Measurements from ENCODE around the gene ARHGAP44. TPM values are rescaled to one million over a fixed set of nuclear protein-coding genes. Genes with fewer than 3 reads are reported as not detected.
A peak's percentile ranks its signal among the peaks of the same experiment; 100 is the strongest.

Gene ARHGAP44
- total and polyA plus RNA-seq, 2 of the 13 experiments (the other 11 are each of a cell fraction or from before 2014, with no cell fraction given), result 0.79 to 3.1 TPM

- TF ChIP-seq ZNF234 (CRISPR knock-in tag; conservative IDR thresholded peaks at IDR 0.05) (no peak), RAD51 (IDR thresholded peaks at IDR 0.05; ENCODE audit: borderline replicate concordance) (no peak), ZNF772 (CRISPR knock-in tag; IDR thresholded peaks at IDR 0.05) (no peak), ZNF430 (CRISPR knock-in tag; IDR thresholded peaks at IDR 0.05) (peak; percentile 81; the same call in 1 of the 2 replicates), HMG20B (CRISPR knock-in tag; conservative IDR thresholded peaks at IDR 0.05) (no peak), ZNF468 (CRISPR knock-in tag; IDR thresholded peaks at IDR 0.05) (no peak), RAD21 (CRISPR knock-in tag; IDR thresholded peaks at IDR 0.05) (no peak), TIGD3 (CRISPR knock-in tag; IDR thresholded peaks at IDR 0.05; ENCODE audit: borderline replicate concordance) (no peak), DRAP1 (CRISPR knock-in tag; IDR thresholded peaks at IDR 0.05) (peak; percentile 71; the same call in 1 of the 2 replicates), TBX2 (CRISPR knock-in tag; IDR thresholded peaks at IDR 0.05; ENCODE audit: borderline replicate concordance) (peak; percentile 98), AFF4 (CRISPR knock-in tag; IDR thresholded peaks at IDR 0.05) (no peak), SNAI1 (CRISPR knock-in tag; IDR thresholded peaks at IDR 0.05; ENCODE audit: borderline replicate concordance) (0 out of 2 replicates have a peak, but pooled peaks have one; percentile 45), POGK (CRISPR knock-in tag; conservative IDR thresholded peaks at IDR 0.05) (peak; percentile 95), ZNF549 (CRISPR knock-in tag; IDR thresholded peaks at IDR 0.05) (no peak), ZNF550 (CRISPR knock-in tag; IDR thresholded peaks at IDR 0.05; ENCODE audit: borderline replicate concordance) (0 out of 2 replicates have a peak, but pooled peaks have one; percentile 11), ZFP36L2 (CRISPR knock-in tag; IDR thresholded peaks at IDR 0.05) (no peak), ZC3H13 (CRISPR knock-in tag; IDR thresholded peaks at IDR 0.05) (no peak), ZNF572 (CRISPR knock-in tag; IDR thresholded peaks at IDR 0.05) (no peak), ZMYM4 (CRISPR knock-in tag; IDR thresholded peaks at IDR 0.05) (peak; percentile 63), ZNF616 (CRISPR knock-in tag; IDR thresholded peaks at IDR 0.05; ENCODE audit: low read depth) (0 out of 2 replicates have a peak, but pooled peaks have one; percentile 48), ZNF605 (CRISPR knock-in tag; IDR thresholded peaks at IDR 0.05) (no peak)
- TF ChIP-seq, protein P1, sequence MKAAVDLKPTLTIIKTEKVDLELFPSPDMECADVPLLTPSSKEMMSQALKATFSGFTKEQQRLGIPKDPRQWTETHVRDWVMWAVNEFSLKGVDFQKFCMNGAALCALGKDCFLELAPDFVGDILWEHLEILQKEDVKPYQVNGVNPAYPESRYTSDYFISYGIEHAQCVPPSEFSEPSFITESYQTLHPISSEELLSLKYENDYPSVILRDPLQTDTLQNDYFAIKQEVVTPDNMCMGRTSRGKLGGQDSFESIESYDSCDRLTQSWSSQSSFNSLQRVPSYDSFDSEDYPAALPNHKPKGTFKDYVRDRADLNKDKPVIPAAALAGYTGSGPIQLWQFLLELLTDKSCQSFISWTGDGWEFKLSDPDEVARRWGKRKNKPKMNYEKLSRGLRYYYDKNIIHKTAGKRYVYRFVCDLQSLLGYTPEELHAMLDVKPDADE (CRISPR knock-in tag; IDR thresholded peaks at IDR 0.05), result no peak
These were observed 228.6 kb downstream of the ARHGAP44 start, which contains the start of gene ELAC2 (continued) for GRCh38 chr17:13017655-13018459.

Measured in HepG2 (cell line).